NK-92 (cell line): ENCODE measurements around the gene LCE5A.
"Not testable (repeated sequence)": the region's sequence is repeated elsewhere in the genome, so short reads cannot be mapped to it uniquely, and the experiment has no call there.

ENCODE experiments used
- DNase-seq: peaks from one replicate; lab custom pipeline; 2025; ENCODE audit not compliant: unreplicated experiment; lab: John Stamatoyannopoulos, UW

LCE5A gene

GRCh38 chr1:152510503-152510902 lies at the start of gene LCE5A:
Gene LCE5A (plus strand): TSS chr1:152510803. CDS start chr1:152511535, 732 bp downstream.
- no peak for DNase-seq

GRCh38 chr1:152461544-152461943 lies 49.1 kb upstream of the LCE5A start:
- no peak for DNase-seq

DNA sequence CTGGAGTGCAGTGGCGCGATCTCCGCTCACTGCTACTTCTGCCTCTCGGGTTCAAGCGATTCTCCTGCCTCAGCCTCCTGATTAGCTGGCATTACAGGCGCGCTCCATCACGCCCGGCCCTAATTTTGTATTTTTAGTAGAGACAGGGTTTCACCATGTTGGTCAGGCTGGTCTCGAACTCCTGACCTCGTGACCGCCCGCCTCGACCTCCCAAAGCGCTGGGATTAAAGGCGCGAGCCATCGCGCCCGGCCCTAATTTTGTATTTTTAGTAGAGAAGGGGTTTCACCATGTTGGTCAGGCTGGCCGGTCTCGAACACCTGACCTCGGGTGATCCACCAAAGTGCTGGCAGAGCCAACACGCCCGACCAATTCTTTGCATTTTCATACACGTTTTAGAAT lies 48.0 kb upstream of the LCE5A start:
- DNase-seq: no peak

- no peak for DNase-seq
Observed at GRCh38 chr1:152466217-152466616, 44.4 kb upstream of the LCE5A start.

- DNase-seq: no peak
Observed at GRCh38 chr1:152473887-152474537, 36.6 kb upstream of the LCE5A start.

DNA sequence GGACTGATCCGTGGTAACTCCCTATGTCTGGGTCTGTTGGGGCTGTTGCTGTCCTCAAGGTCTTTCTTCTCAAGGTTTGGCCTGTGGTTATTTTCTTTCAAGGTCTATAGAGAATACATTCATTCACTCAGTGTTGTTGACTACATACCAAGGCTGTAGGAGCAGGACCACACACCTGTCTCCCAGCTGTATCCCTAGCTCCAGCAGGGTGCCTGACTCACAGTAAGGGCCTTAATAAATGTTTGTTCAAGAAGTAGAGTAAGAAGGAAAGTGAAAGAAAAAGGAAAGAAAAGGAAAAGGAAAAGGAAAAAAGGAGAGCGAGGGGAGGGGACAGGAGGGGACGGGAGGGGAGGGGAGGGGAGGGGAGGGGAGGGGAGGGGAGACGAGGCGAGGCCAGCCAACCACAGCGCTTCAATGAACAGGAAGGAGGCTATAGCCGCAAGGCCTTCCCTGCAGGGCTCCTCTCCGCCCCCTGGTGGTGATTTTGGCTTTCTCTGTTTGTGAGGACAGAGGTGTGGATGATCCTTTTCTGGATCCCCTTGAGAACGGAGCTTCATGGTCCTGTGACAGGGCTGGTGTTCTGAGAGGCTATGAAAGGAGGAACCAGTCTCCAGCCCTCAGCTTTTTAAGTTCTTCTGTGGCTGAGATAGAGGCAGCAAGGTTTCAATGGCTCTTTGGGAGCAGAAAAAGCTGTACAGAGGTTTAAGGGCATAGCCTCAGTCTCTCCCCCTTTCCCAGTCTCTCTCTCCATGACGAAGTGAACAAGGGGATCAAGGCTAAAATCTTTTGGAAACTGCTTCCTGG lies 30.6 kb upstream of the LCE5A start:
- DNase-seq: no peak

GRCh38 chr1:152481869-152482664 lies 28.5 kb upstream of the LCE5A start:
- no peak for DNase-seq

DNA sequence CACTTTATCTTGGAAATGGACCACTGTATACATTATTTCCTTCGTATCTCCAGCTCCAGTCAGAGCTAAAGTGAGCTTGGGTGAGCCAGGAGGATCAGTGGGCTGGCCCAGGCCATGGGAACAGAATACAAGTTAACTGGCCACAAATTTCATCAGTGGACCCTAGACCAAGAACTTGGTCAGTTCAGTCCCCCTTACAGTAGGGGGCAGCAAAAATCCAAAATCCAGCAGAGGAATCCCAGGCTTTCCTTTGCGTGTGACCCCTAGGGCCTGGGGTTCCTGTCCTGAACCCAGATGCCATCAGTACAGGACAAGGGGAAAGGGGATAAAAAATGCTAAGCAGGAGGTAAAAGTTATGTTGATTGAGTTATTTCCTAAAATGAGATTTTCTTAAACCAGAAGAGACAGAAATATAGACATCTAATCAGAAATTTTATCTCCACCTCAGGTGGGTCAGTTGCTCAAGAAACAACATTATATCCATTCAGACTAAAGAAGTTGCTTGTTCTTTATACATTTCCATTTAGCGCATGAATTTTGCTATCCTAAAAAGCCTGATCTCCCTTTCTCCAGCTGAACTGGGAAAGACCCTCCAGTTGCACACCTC lies 24.1 kb upstream of the LCE5A start:
- no peak for DNase-seq

DNA sequence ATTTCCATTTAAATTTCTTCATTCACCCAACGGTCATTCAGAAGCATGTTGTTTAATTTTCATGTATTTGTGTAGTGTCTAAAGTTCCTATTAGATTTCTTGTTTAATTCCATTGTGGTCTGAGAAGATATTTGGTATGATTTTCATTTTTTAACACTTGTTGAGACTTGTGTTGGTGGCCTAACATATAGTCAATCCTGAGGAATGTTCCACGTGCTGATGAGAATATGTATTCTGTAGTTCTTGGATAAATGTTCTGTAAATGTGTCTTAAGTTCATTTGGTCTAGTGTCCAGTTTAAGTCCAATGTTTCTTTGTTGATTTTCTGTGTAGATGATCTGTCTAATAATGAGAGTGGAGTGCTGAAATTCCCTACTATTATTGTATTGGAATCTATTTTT lies 22.7 kb upstream of the LCE5A start:
- DNase-seq: no peak

DNA sequence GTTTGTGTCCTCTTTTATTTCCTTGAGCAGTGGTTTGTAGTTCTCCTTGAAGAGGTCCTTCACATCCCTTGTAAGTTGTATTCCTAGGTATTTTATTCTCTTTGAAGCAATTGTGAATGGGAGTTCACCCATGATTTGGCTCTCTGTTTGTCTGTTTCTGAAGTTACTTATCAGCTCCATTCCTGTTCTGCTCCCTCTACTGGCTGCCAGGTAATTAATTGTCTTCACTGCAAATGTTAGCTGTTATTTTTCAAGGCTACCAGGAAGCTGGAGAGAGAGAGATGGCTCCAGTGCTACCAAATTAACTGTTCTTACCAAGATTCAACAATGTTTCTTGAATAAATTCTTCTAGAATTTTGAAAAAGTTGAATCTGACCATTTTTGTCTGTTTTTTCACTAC lies 19.1 kb upstream of the LCE5A start:
- not testable (repeated sequence) for DNase-seq

- DNase-seq: no peak
Observed at GRCh38 chr1:152495066-152495675, 15.4 kb upstream of the LCE5A start.

GRCh38 chr1:152497273-152497672 lies 13.3 kb upstream of the LCE5A start:
- no peak for DNase-seq

- no peak for DNase-seq
Observed at GRCh38 chr1:152501704-152502103, 8.9 kb upstream of the LCE5A start.

DNA sequence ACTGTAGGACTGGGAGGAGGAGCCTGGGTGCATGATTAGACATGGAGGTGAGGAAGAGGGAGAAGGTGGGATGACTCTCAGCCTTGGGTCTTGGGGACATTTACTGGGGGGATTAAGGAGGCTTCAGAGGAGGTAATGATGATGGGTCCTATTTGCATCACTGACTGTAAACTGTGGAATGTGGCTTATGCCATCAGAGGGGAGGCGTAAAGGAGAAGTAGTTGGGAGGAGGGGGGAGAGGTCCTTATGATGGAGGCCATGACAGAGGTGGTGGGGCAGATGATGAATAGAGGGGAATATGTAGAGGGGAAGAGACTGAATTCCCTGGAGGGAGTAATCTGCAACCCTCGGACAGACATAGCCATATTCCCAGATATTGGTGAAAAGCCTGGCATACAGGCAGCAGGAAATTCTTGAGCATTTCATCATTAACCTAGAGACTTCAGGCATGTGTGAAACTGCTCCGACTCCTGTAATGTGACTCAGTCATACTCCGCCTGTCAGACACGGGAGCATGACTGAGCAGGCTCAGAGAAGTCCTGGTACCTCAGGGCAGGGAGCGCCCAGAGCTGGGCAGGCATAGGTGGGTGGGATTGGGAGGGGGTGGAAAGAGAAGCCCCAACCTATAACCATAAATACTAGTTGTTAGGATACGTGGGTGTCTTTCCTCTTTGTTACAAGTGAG lies 8.0 kb upstream of the LCE5A start:
- DNase-seq: no peak

DNA sequence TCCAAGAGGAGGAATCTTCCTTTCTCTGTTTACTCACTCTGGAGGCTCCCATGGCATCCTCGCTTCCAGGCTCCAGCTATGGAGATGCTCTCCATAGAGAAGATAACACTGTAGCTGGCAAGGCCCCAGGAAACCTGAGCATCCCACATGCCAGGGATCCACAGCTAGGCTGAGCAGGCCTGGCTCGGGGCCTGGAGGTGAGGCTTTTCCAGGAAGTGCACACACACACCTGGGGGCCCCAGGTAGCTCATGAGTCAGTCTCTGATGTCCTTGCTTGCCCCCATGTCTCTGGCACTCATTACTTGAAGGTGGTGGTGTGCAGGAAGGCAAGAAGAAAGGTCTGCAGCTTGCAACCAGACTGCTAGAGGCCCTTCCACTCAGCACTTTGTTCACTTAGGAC lies 5.5 kb upstream of the LCE5A start:
- no peak for DNase-seq

DNA sequence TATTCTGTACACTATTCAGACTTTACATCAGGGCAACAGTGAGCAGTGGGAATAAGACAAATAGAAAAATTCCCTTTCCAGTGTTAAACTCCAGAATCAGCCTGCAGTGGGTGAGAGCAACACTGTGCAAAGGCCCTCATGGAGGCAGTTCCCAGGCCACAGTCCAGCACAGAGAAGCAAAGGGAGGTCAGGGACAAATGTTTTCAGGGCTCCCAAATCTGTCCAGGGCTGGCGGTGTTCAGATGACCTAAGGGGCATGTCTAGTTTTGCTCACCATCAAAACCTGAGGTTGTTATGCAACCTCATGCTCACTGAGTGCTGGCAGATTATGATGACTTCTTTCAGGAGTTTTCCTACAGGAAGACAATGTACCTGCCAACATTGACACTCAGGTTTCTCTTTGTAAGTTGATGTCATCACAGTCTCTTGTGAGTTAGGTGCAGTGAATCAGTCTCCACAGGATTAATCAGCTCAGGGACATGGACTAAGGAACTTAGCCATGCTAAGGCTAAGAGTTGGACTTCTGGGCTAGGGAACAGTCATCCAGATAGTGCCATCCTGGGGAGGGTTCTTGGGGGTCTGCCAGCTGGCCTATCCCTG lies 3.6 kb upstream of the LCE5A start:
- no peak for DNase-seq

DNA sequence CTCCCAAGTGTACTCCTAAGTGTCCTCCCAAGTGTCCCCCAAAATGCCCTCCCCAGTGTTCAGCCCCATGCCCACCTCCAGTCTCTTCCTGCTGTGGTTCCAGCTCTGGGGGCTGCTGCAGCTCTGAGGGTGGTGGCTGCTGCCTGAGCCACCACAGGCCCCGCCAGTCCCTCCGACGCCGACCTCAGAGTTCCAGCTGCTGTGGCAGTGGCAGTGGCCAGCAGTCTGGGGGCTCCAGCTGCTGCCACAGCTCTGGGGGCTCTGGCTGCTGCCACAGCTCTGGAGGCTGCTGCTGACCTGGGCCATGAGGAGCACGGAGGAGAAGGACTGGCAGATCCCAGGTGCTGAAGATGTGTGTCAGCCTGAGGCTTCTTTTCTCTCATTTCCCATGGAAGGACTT lies 993 bp downstream of the LCE5A start:
- DNase-seq: no peak

GRCh38 chr1:152513081-152513480 lies 2.5 kb downstream of the LCE5A start:
- DNase-seq: no peak

DNA sequence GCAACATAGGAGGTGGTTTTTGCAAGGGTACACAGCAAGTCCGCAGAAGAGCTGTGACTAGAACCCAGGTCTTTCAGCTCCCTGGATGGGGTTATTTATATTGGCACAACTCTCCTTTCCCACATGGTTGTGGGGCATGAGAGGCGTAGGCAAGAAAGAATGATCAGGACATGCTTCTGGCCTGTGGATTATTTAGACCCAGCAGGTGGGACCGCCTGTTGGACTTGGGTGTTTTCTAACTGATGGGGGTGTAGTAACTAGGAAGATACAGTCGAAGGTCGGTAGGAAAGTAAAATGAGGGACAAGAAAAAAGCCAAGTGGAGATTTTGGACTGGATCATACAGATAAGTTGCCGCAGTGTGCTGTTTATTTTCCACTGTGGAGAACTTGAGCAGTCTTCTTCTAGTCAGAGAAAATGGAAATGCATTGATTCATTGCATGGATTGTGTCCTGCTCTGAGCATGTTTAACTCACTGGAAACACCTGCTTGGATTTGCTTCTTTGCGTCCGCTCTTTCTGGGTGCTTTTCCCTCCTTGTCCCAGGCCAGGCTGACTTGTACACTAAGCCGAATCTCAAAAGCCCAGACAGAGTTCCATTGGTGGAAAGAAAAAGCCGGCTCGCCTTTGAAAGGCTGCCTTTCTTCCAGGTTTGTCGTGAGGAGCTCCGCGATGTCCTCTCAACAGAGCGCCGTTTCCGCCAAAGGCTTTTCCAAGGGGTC lies 4.3 kb downstream of the LCE5A start:
- no peak for DNase-seq
